B cell (primary cell): ENCODE measurements around the gene FOXJ1.

Experiments
- CTCF ChIP-seq: fragments of 200-600 bp; IDR thresholded peaks from one replicate; pipeline ENCODE4 v1.8.0; 2022; ENCODE audit warnings: antibody characterized with exemption, mild to moderate bottlenecking
- EZH2 ChIP-seq: IDR thresholded peaks from 2 replicates; pipeline ENCODE4 v1.6.1; 2012; ENCODE audit warnings: borderline replicate concordance, low read depth, mild to moderate bottlenecking, moderate library complexity, low read length; ENCODE audit not compliant: insufficient read depth, poor library complexity, severe bottlenecking

GRCh38 chr17:76123749-76124581 lies 17.1 kb downstream of the FOXJ1 start:
- TF ChIP-seq CTCF (no peak), EZH2 (no peak)
